ENCODE measurements around the gene CCL13. TPM values are rescaled to one million over a fixed set of nuclear protein-coding genes. Genes with fewer than 3 reads are reported as not detected.

CCL13 gene
- total RNA-seq, 2 donors from 2014 or later = 3.1 to 4.0 TPM

Other genes with a start within 250 kb of the CCL13 start
- 100 to 1,000 TPM in 1 of 2 donors, 10 to 100 TPM in 1; 39.1 to 155 TPM for gene CCL2, start 101.2 kb upstream of the CCL13 start, total RNA-seq
- gene CCL7, start 86.3 kb upstream of the CCL13 start, total RNA-seq = under 1 TPM in 1 of 2 donors, not detected in 1; 0.52 TPM
- under 1 TPM in 1 of 2 donors, not detected in 1; 0.90 TPM for gene CCL11, start 70.7 kb upstream of the CCL13 start, total RNA-seq
- gene CCL8, start 37.0 kb upstream of the CCL13 start, total RNA-seq = under 1 TPM; 0.42 to 0.81 TPM
- not detected for gene CCL1, start 6.8 kb downstream of the CCL13 start, total RNA-seq
- gene TMEM132E, start 223.1 kb downstream of the CCL13 start, total RNA-seq = under 1 TPM; 0.42 to 0.67 TPM

All from posterior vena cava (tissue), 2 donors.